Measurements from ENCODE around the gene XPR1.
"Not testable (repeated sequence)": the region's sequence is repeated elsewhere in the genome, so short reads cannot be mapped to it uniquely, and the experiment has no call there.

The XPR1 gene

GRCh38 chr1:180833180-180833579, 201.4 kb downstream of the XPR1 start:
- in situ Hi-C loops (cut with MboI; ENCODE audit: low sequenced_read_pairs), result not testable (repeated sequence)

DNA sequence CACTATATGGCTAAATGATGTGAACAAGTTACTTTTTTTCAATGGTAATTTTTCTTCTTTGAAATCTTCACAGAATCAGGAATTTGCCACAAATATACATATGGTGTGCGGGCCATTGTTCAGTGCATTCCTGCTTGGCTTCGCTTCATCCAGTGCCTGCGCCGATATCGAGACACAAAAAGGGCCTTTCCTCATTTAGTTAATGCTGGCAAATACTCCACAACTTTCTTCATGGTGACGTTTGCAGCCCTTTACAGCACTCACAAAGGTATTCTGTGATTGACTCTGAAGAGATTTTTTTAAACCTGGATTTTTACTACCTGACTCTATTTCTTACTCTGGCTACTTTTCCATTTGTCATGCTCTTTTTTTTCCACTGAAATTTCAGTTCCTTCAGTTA, 204.6 kb downstream of the XPR1 start:
- in situ Hi-C loops (cut with MboI; ENCODE audit: low sequenced_read_pairs), result no loop called here

GRCh38 chr1:180837020-180837419, 205.2 kb downstream of the XPR1 start:
- in situ Hi-C loops (cut with MboI; ENCODE audit: low sequenced_read_pairs), result no loop called here

- in situ Hi-C loops (cut with MboI; ENCODE audit: low sequenced_read_pairs), result no loop called here
Measured at GRCh38 chr1:180838535-180838934, 206.7 kb downstream of the XPR1 start.

DNA sequence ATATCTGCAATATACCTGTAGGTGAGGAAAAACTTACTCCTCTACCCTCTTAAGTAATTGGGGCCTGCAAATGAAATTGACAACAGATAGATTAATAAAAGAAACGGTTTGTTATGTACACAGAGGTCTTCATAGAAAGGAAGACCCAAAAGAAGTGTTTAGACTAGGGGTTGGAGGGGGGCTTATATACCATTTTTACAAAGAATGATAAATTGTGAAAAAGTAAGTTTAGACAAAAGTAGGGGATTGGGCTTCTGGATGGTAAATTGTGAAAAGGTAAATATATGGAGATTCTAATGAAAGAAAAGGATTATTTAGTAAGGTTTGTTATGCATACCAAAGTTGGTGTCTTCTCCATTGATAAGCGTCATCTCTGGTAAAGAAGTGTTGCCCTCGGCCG, 207.7 kb downstream of the XPR1 start:
- in situ Hi-C loops (cut with MboI; ENCODE audit: low sequenced_read_pairs), result no loop called here

- in situ Hi-C loops (cut with MboI; ENCODE audit: low sequenced_read_pairs), result no loop called here
Measured at GRCh38 chr1:180841415-180841814, 209.6 kb downstream of the XPR1 start.

GRCh38 chr1:180842052-180842451, 210.2 kb downstream of the XPR1 start:
- in situ Hi-C loops (cut with MboI; ENCODE audit: low sequenced_read_pairs), result no loop called here

DNA sequence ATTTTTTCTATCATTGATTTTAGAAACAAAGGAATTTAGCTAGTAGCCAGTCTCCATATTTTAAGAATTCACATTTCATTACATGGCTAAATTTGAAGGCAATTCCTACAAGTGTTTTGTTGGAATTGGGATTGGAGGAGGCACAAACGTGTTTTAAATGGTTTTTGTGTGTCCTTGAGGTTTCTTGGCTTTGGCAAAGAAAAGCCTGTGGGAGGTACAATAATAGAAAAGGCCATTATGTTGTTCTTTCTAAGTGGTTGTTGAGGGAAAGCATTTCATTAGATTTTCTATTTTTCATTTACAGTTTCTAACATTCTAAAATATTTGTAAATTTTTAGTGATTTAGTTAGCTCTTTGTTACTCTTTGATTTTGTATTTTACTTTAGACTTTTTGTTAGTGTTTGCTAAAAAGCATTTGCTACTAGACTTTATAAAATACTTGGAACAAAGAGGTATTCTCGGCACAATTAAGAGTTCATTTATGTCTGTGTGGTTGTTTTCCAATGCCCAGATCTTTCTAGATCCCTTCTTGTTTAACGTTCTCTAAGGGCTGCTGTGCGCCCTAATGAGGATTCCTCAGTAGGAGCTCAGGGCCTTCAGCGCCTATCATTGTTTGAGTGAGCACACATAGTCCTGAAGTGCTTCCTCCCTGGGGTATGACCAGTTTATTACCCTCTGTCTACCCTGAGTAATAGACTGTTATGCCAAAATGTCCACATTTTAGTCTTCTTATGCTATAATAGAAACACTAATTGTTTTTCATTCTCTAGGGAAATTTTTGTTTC, 210.9 kb downstream of the XPR1 start:
- in situ Hi-C loops (cut with MboI; ENCODE audit: low sequenced_read_pairs), result no loop called here

DNA sequence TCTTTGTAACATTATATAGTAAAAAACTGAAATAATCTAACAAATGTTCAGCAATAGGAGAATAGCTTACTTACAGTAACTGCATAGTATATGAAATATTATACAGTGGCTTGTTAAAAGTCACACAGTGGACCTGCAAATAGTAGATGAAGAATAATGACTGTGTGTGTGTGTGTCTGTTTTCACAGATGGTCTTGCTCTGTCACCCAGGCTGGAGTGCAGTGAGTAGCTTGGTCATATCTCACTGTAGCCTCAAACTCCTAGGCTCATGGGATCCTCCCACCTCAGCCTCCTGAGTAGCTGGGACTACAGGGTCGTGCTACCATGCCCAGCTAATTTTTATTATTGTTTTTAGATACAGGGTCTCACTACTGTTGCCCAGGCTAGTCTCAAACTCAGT, 213.5 kb downstream of the XPR1 start:
- in situ Hi-C loops (cut with MboI; ENCODE audit: low sequenced_read_pairs), result no loop called here

DNA sequence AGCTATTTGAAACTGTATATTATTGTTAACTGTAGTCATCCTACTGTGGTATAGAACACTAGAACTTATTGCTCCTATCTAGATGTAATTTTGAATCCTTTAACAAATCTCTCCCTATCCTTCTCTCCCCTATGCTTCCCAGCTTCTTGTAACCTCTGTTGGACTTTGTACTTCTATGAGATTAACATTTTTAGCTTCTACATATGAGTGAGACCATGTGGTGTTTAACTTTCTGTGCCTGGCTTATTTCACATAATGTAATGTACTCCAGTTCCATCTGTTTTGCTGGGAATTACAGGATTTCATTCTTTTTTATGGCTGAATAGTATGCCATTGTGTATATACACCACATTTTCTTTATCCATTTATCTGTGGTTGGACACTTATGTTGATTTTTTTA, 216.4 kb downstream of the XPR1 start:
- in situ Hi-C loops (cut with MboI; ENCODE audit: low sequenced_read_pairs), result no loop called here

GRCh38 chr1:180849031-180849775, 217.4 kb downstream of the XPR1 start:
- in situ Hi-C loops (cut with MboI; ENCODE audit: low sequenced_read_pairs), result no loop called here

GRCh38 chr1:180851995-180852887, 220.4 kb downstream of the XPR1 start:
- in situ Hi-C loops (cut with MboI; ENCODE audit: low sequenced_read_pairs), result loop anchor here (10.0 kb wide), 1 partner anchor 327 kb away; no protein-coding TSS in a partner anchor

GRCh38 chr1:180854001-180854400, 222.2 kb downstream of the XPR1 start:
- in situ Hi-C loops (cut with MboI; ENCODE audit: low sequenced_read_pairs), result loop anchor here (10.0 kb wide), 1 partner anchor 329 kb away; no protein-coding TSS in a partner anchor

DNA sequence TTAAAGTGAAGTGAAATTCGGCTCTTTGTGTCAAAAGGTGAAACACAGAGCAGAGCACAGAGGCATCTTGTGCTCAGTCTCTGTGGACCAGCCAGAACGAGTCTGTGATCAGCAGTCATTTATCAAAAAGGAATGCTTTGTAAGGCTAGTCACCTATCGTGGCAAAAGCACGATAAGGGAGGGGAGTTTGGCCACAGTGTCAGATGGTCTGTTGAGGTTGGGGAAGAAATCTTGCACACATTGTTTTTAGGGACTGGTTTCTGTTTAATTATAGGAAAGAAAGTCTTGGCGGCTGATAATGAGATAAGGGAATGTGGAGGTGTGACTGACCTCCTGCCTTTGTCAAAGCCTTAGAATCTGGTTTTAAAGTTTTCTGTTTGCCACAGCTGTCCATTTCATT, 222.6 kb downstream of the XPR1 start:
- in situ Hi-C loops (cut with MboI; ENCODE audit: low sequenced_read_pairs), result loop anchor here (10.0 kb wide), 1 partner anchor 330 kb away; no protein-coding TSS in a partner anchor

- in situ Hi-C loops (cut with MboI; ENCODE audit: low sequenced_read_pairs), result loop anchor here (10.0 kb wide), 1 partner anchor 333 kb away; no protein-coding TSS in a partner anchor
Measured at GRCh38 chr1:180857947-180858725, 226.3 kb downstream of the XPR1 start.

- in situ Hi-C loops (cut with MboI; ENCODE audit: low sequenced_read_pairs), result loop anchor here (10.0 kb wide), 1 partner anchor 335 kb away; no protein-coding TSS in a partner anchor
Measured at GRCh38 chr1:180859306-180859705, 227.5 kb downstream of the XPR1 start.

DNA sequence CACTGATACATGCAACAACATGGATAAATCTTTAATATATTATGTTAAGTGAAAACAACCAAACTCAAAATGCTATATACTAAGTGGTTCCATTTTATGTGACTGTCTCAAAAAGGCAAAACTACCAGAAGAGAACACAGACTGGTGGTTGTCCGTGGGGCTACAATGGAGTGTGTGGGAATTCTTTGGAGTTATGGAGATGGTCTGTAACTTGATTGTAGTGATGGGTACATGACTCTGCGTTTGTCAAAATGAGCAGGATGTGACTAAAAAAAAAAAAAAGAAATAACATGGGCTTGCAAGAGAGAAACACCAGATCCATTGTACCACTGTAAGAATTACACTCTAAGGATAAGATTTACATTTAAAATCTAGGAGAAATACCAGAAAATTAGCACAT, 228.7 kb downstream of the XPR1 start:
- in situ Hi-C loops (cut with MboI; ENCODE audit: low sequenced_read_pairs), result no loop called here

DNA sequence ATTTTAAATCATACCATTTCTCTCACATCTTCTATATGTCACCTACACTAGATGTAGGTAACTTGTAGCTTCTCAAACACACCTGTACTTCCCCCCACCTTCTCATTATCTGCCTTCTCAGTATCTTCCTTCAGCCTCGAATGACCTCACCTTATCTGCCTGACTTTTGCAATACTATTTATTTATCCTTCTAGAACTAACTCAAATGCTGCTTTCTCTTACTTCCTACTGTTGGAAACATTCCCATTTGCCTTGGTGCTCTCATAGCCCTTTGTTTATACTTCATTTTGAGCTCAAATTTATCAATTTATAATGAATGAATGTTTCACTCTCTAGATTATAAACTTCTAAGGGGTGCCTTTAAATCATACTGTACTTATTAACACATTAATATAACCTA, 230.5 kb downstream of the XPR1 start:
- in situ Hi-C loops (cut with MboI; ENCODE audit: low sequenced_read_pairs), result no loop called here

DNA sequence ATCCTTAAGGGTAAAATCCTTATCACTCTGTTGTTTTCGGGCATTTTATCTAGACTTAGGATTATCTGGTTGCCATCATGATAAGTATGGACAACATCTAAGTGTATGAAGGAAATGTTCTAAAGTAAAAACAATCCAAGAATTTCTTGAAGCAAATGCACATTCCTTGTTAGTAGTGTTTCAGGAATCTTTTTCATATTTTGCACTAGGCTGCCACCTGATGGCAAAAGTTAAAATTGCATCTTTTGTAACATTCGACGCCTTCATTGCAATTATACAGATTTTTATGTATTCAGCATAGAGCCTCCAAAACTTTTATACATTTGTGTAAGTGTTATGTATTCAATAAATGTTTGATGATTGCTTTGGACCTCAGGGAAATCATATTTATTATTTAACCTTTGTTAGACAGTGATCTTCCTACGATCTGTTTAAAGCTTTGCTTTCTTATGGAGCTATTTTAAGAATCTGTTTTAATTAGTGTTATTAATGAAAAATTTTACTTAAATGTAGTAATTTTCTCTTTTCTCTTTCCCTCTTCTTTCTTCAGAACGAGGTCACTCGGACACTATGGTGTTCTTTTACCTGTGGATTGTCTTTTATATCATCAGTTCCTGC, 231.4 kb downstream of the XPR1 start:
- in situ Hi-C loops (cut with MboI; ENCODE audit: low sequenced_read_pairs), result no loop called here
